ENCODE data around the gene DAW1.

DAW1 gene

GRCh38 chr2:227862227-227862740, 9.1 kb upstream of the DAW1 start:
- peak; percentile 59 for DNase-seq (ENCODE audit: low spot score)

GRCh38 chr2:227862741-227863588, 8.5 kb upstream of the DAW1 start:
- DNase-seq (ENCODE audit: low spot score), result peak; percentile 89

- DNase-seq (ENCODE audit: low spot score), result no peak
These were observed 7.2 kb upstream of the DAW1 start for GRCh38 chr2:227864161-227864756.

GRCh38 chr2:227865291-227865690, 6.1 kb upstream of the DAW1 start:
- DNase-seq (ENCODE audit: low spot score), result no peak

GRCh38 chr2:227867386-227867785, 4.0 kb upstream of the DAW1 start:
- no peak for DNase-seq (ENCODE audit: low spot score)

GRCh38 chr2:227870710-227871374, 589 bp upstream of the DAW1 start:
- DNase-seq (ENCODE audit: low spot score), result no peak

GRCh38 chr2:227872676-227873075, 1.2 kb downstream of the DAW1 start:
- DNase-seq (ENCODE audit: low spot score), result no peak

GRCh38 chr2:227876300-227876801, 4.9 kb downstream of the DAW1 start:
- DNase-seq (ENCODE audit: low spot score), result no peak

GRCh38 chr2:227877421-227878310, 6.2 kb downstream of the DAW1 start:
- no peak for DNase-seq (ENCODE audit: low spot score)

GRCh38 chr2:227880460-227880859, 9.0 kb downstream of the DAW1 start:
- DNase-seq (ENCODE audit: low spot score), result no peak

GRCh38 chr2:227881866-227882517, 10.6 kb downstream of the DAW1 start:
- no peak for DNase-seq (ENCODE audit: low spot score)

- DNase-seq (ENCODE audit: low spot score), result peak; percentile 93
These were observed 13.1 kb downstream of the DAW1 start for GRCh38 chr2:227884511-227884947.

- no peak for DNase-seq (ENCODE audit: low spot score)
These were observed 14.7 kb downstream of the DAW1 start for GRCh38 chr2:227886149-227886548.

- DNase-seq (ENCODE audit: low spot score), result no peak
These were observed 16.9 kb downstream of the DAW1 start for GRCh38 chr2:227888289-227888688.

- DNase-seq (ENCODE audit: low spot score), result no peak
These were observed 17.9 kb downstream of the DAW1 start for GRCh38 chr2:227889336-227889735.

GRCh38 chr2:227890495-227891079, 19.2 kb downstream of the DAW1 start:
- DNase-seq (ENCODE audit: low spot score), result peak; percentile 40

GRCh38 chr2:227891673-227892072, 20.2 kb downstream of the DAW1 start:
- no peak for DNase-seq (ENCODE audit: low spot score)

GRCh38 chr2:227903381-227903780, 31.9 kb downstream of the DAW1 start:
- no peak for DNase-seq (ENCODE audit: low spot score)

- DNase-seq (ENCODE audit: low spot score), result no peak
These were observed 35.6 kb downstream of the DAW1 start for GRCh38 chr2:227906991-227907390.

GRCh38 chr2:227908266-227909054, 37.0 kb downstream of the DAW1 start:
- DNase-seq (ENCODE audit: low spot score), result no peak
